Osteocyte (in vitro differentiated cells): ENCODE results near the gene SLC4A7. TPM values are rescaled to one million over a fixed set of nuclear protein-coding genes. Genes with fewer than 3 reads are reported as not detected.
A peak's percentile ranks its signal among the peaks of the same experiment; 100 is the strongest.
"Not testable (repeated sequence)": the region's sequence is repeated elsewhere in the genome, so short reads cannot be mapped to it uniquely, and the experiment has no call there.

Experiments used
- DNase-seq: peaks from one replicate; pipeline ENCODE4 v3.0.0; 2021; ENCODE audit warnings: mixed read lengths; ENCODE audit not compliant: unreplicated experiment; ENCODE audit errors: extremely low spot score
- H3K27ac Mint-ChIP-seq: one replicate; pipeline ENCODE4 v1.8.0; 2021; ENCODE audit warnings: mild to moderate bottlenecking, mixed read lengths; ENCODE audit not compliant: unreplicated experiment
- H3K27me3 Mint-ChIP-seq: one replicate; pipeline ENCODE4 v1.8.0; 2021; ENCODE audit warnings: mixed read lengths; ENCODE audit not compliant: unreplicated experiment
- H3K36me3 Mint-ChIP-seq: one replicate; pipeline ENCODE4 v1.8.0; 2021; ENCODE audit warnings: mixed read lengths; ENCODE audit not compliant: unreplicated experiment
- H3K4me1 Mint-ChIP-seq: one replicate; pipeline ENCODE4 v1.8.0; 2021; ENCODE audit warnings: mixed read lengths; ENCODE audit not compliant: unreplicated experiment
- H3K4me3 Mint-ChIP-seq: one replicate; pipeline ENCODE4 v1.8.0; 2021; ENCODE audit warnings: mild to moderate bottlenecking, moderate library complexity, mixed read lengths; ENCODE audit not compliant: unreplicated experiment
- H3K9me3 Mint-ChIP-seq: one replicate; pipeline ENCODE4 v1.8.0; 2021; ENCODE audit warnings: mixed read lengths; ENCODE audit not compliant: unreplicated experiment
- total RNA-seq: library from RNA; stranded (reverse); gene quantifications from 2 replicates; pipeline ENCODE4 v1.2.1, GENCODE V29; 2021
- TF ChIP-seq, protein P1 (sequence below): fragments of 200-600 bp; sonication (generic); IDR thresholded peaks from 2 replicates; pipeline ENCODE4 v1.5.0; 2021; ENCODE audit warnings: antibody characterized with exemption, mild to moderate bottlenecking, moderate library complexity

Gene SLC4A7
- total RNA-seq, 1 donor from 2014 or later = 83.7 TPM

DNA sequence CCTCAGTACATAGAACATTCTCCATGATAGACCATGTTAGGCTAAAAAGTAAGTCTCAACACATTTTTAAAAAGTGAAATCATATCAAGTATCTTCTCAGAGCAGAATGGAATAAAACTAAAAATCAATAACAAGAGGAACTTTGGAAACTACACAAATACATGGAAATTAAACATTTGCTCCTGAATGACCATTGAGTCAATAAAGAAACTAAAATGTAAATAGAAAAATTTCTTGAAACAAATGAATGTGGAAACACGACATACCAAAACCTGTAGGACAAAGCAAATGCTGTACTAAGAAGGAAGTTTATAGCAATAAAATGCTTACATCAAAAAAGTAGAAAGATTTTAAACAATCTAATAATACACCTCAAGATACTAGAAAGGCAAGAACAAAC lies 148.6 kb downstream of the SLC4A7 start:
- Mint-ChIP-seq H3K4me1 (peaks cover 7% of the 10 kb centered on the region), H3K4me3 (no peak overlapping the region), H3K36me3 (peaks cover 22% of the 10 kb centered on the region), H3K27ac (no peak overlapping the region), H3K9me3 (peaks cover 13% of the 10 kb centered on the region), H3K27me3 (no peaks in the 10 kb centered on the region)
- TF ChIP-seq, protein P1, sequence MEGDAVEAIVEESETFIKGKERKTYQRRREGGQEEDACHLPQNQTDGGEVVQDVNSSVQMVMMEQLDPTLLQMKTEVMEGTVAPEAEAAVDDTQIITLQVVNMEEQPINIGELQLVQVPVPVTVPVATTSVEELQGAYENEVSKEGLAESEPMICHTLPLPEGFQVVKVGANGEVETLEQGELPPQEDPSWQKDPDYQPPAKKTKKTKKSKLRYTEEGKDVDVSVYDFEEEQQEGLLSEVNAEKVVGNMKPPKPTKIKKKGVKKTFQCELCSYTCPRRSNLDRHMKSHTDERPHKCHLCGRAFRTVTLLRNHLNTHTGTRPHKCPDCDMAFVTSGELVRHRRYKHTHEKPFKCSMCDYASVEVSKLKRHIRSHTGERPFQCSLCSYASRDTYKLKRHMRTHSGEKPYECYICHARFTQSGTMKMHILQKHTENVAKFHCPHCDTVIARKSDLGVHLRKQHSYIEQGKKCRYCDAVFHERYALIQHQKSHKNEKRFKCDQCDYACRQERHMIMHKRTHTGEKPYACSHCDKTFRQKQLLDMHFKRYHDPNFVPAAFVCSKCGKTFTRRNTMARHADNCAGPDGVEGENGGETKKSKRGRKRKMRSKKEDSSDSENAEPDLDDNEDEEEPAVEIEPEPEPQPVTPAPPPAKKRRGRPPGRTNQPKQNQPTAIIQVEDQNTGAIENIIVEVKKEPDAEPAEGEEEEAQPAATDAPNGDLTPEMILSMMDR = no peak
- no peak for DNase-seq

DNA sequence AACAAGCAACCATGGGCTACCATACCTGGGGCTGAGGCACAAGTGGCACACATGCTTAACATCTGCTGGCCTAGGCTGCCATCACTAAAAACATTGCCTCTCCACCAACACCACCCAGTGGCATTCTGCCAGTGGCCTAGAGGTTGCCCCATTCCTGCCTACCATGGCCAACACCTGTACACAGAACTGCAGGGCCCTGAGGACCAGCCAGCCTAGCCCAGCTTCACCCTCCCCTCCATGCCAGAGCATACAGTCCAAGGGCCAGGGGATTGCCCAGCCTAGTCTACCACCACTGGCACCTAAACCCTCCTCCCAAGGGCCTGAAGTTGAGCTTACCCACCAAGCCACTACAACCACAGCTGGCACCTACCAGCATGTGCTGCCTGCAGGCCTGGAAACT lies 150.3 kb downstream of the SLC4A7 start:
- no peak for DNase-seq
- no peak overlapping the region for H3K27ac Mint-ChIP-seq
- no peak overlapping the region for H3K4me3 Mint-ChIP-seq
- H3K27me3 Mint-ChIP-seq = no peaks in the 10 kb centered on the region
- peaks cover 13% of the 10 kb centered on the region for H3K9me3 Mint-ChIP-seq
- TF ChIP-seq, protein P1 = no peak
- H3K36me3 Mint-ChIP-seq = peaks cover 26% of the 10 kb centered on the region
- peaks cover 7% of the 10 kb centered on the region for H3K4me1 Mint-ChIP-seq

DNA sequence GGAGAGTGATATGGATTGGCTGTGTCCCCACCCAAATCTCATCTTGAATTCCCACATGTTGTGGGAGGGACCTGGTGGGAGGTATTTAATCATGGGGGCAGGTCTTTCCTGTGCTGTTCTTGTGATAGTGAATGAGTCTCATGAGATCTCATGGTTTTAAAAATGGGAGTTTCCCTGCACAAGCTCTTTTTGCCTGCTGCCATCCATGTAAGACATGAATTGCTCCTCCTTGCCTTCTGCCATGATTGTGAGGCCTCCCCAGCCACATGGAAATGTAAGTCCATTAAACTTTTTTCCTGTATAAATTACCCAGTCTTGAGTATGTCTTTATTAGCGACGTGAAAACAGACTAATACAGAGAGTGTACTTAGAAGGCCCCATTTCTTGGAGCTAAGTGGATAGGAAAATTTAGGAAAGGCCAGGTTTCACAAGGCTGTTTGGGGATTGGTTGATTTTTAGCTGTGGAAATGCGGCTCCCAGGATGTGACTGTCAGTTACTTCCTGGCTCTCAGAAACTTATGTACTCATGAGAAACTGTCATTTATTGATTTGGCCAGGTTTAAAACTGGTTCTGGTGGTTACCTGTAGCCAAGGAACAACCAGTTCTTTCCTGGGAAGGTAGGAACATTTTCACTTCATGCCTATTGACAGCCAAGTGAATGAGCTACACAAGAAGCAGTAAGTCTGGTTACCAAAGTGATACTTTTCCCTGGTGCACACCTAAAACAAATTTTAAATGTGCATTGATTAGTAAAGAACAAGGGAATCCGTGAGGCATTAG lies 155.0 kb downstream of the SLC4A7 start:
- Mint-ChIP-seq H3K36me3 (peaks cover 20% of the 10 kb centered on the region), H3K4me1 (peaks cover 39% of the 10 kb centered on the region)
- H3K9me3 Mint-ChIP-seq, H3K27me3 Mint-ChIP-seq, DNase-seq, H3K4me3 Mint-ChIP-seq, H3K27ac Mint-ChIP-seq: not testable (repeated sequence)

DNA sequence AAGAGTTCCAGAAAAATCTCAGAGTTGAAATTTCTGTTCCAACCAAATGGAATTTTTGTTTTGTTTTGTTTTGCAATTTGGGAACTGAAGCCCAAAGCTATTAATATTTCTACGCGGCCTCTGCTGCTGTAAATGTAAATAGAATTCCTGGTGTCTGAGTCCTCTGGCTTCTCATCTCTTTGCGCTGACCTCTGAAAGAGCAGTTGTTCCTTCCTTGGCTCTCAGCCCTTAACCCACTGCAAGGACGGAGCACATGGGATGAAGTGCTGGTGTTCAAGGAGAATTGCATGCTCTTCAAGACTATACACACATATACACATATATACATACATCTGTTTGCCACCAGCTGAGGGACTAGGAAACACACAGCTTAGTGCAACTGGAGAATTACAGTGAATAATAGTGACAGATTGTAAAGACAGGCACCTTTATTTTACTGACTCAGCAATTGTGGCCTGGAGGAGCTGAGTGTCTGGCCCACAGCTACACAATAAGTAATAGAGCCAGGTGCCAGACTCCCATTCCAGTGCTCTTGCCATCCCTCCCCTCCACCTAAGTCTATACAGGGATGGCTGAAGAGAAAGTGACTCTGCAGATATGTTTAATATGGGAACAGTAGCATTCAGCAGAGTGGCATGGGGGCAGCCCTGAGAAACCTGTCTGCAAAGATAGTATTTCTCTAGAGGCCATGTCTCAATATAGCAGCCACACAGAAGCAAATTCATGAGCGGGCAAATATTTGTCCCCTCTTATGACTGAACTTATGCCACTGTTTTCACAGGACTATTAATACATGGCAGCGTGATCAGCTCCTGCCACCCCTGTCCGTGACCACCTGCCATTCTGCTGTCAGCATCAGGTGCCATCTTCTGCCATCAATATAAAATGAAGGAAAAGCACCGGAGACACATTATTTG lies 157.3 kb downstream of the SLC4A7 start:
- no peak for DNase-seq
- Mint-ChIP-seq H3K4me1 (peaks cover 52% of the 10 kb centered on the region), H3K27me3 (no peaks in the 10 kb centered on the region), H3K4me3 (peak overlapping the region; percentile 11), H3K36me3 (peaks cover 12% of the 10 kb centered on the region), H3K9me3 (no peaks in the 10 kb centered on the region), H3K27ac (peak overlapping the region; percentile 77)
- TF ChIP-seq, protein P1 = no peak

DNA sequence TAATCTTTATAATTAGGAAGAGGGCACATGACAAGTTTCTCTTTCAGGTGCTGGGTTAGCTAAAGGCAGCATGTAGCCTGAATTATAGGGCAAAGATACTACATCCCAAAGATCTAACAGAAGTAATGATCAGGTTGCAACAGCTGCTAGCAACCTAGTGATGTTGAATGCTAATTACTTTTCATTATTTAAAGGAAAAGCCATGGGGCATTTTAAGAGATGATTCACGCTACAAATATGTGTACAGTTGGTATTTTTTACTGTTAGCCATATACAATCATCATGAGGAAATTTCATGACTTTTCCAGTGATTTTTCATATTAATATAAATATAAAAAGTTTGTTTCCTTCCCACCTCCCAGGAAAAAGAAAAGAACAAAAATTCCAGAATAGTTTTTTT lies 158.0 kb downstream of the SLC4A7 start:
- TF ChIP-seq, protein P1 = no peak
- peak overlapping the region; percentile 87 for H3K27ac Mint-ChIP-seq
- H3K36me3 Mint-ChIP-seq = peaks cover 12% of the 10 kb centered on the region
- H3K4me1 Mint-ChIP-seq = peaks cover 52% of the 10 kb centered on the region
- no peak for DNase-seq
- no peaks in the 10 kb centered on the region for H3K27me3 Mint-ChIP-seq
- no peaks in the 10 kb centered on the region for H3K9me3 Mint-ChIP-seq
- no peak overlapping the region for H3K4me3 Mint-ChIP-seq
